HCT116 (cell line): ENCODE results near the gene GEMIN5. TPM values are rescaled to one million over a fixed set of nuclear protein-coding genes. Genes with fewer than 3 reads are reported as not detected.

Experiments
- ATAC-seq: fragments of 200-7000 bp; cut with Tn5 transposase; 2 replicates; pipeline ENCODE4 v1.9.1; 2020; ENCODE audit warnings: mild to moderate bottlenecking, moderate library complexity
- BruUV-seq: library from RNA; stranded (reverse); fragments of 400-500 nt; replicated peaks from 2 replicates; lab custom pipeline; 2021; lab: Mats Ljungman, UMichigan
- CTCF ChIA-PET: fragments of 300-600 bp; sonication (Branson Sonifier 250); formaldehyde crosslinking; loops from one replicate; lab custom pipeline; 2021; ENCODE audit warnings: antibody characterized with exemption; lab: Charles Lee
- POLR2A ChIA-PET: fragments of 300-600, 350-600 bp; sonication (Branson Sonifier 250); formaldehyde crosslinking; loops from one replicate; lab custom pipeline; 2021; ENCODE audit warnings: antibody characterized with exemption; lab: Charles Lee
- RAD21 ChIA-PET, 2 experiments: fragments of 300-600 bp; sonication (Branson Sonifier 250); formaldehyde crosslinking; loops; one replicate each; lab custom pipeline; 2023; ENCODE audit warnings: low total read pairs in 2 of 2; ENCODE audit not compliant: uncharacterized antibody in 2 of 2, unreplicated experiment in 2 of 2, low non-redundant PET in 1 of 2; lab: Charles Lee
- DNase-seq: peaks from one replicate; pipeline ENCODE4 v3.0.0-alpha.2; 2010; ENCODE audit warnings: low read depth, low spot score
- H2AFZ ChIP-seq: fragments of 200-600 bp; shearing (Covaris generic), sonication (generic); 2 replicates; pipeline ENCODE4 v1.6.1; 2017; ENCODE audit warnings: low read depth, mixed run types, mixed read lengths, antibody characterized with exemption, low read length; ENCODE audit not compliant: poor library complexity, severe bottlenecking
- H3K27ac ChIP-seq: 2 replicates; pipeline ENCODE4 v1.5.1; 2012; ENCODE audit warnings: low read depth, low read length
- H3K27me3 ChIP-seq: fragments of 200-600 bp; sonication (generic); 2 replicates; pipeline ENCODE4 v1.6.1; 2016; ENCODE audit warnings: mixed run types, low read length, mixed read lengths; ENCODE audit not compliant: insufficient read depth
- H3K36me3 ChIP-seq, 2 experiments: fragments of 200-500 bp in 1 of 2; fragments of 200-600 bp in 1 of 2; sonication (Bioruptor generic) in 1 of 2; sonication (generic) in 1 of 2; 2 replicates each; pipeline versions ENCODE4 v1.5.1 to v1.6.1; 2014 to 2016; ENCODE audit warnings: low read length in 2 of 2, inconsistent platforms in 1 of 2, mixed read lengths in 1 of 2, mixed run types in 1 of 2; ENCODE audit not compliant: insufficient read depth in 2 of 2, control insufficient read depth in 1 of 2
- H3K4me1 ChIP-seq, 2 experiments: fragments of 200-600 bp in 1 of 2; sonication (generic) in 1 of 2; 2 replicates each; pipeline versions ENCODE4 v1.5.1 to v1.6.1; 2012 to 2017; ENCODE audit warnings: low read length in 2 of 2, inconsistent platforms in 1 of 2, mild to moderate bottlenecking in 1 of 2, mixed read lengths in 1 of 2, mixed run types in 1 of 2, moderate library complexity in 1 of 2; ENCODE audit not compliant: insufficient read depth in 2 of 2, control insufficient read depth in 1 of 2
- H3K4me2 ChIP-seq: fragments of 200-600 bp; sonication (generic); 2 replicates; pipeline ENCODE4 v1.6.1; 2017; ENCODE audit warnings: mixed run types, low read length, mixed read lengths
- H3K4me3 ChIP-seq, 2 experiments: fragments of 200-600 bp in 1 of 2; sonication (generic) in 1 of 2; replicated peaks in 1 of 2; 2 replicates each; pipeline ENCODE4 v1.5.1; 2011 to 2016; ENCODE audit warnings: low read length in 2 of 2, control low read depth in 1 of 2, low read depth in 1 of 2, mild to moderate bottlenecking in 1 of 2, mixed read lengths in 1 of 2, mixed run types in 1 of 2
- H3K79me2 ChIP-seq: fragments of 200-600 bp; sonication (generic); 2 replicates; pipeline ENCODE4 v1.6.1; 2017; ENCODE audit warnings: mild to moderate bottlenecking, mixed run types, low read length, moderate library complexity, mixed read lengths; ENCODE audit not compliant: insufficient read depth
- H3K9ac ChIP-seq: fragments of 200-600 bp; sonication (generic); 2 replicates; pipeline ENCODE4 v1.6.1; 2016; ENCODE audit warnings: low read length, mixed read lengths
- H3K9me2 ChIP-seq: fragments of 200-600 bp; sonication (generic), shearing (Covaris generic); 2 replicates; pipeline ENCODE4 v1.6.1; 2017; ENCODE audit warnings: mixed run types, mild to moderate bottlenecking, moderate library complexity; ENCODE audit not compliant: insufficient read depth
- H3K9me3 ChIP-seq, 2 experiments: fragments of 200-500 bp in 1 of 2; fragments of 200-600 bp in 1 of 2; sonication (Bioruptor generic) in 1 of 2; sonication (generic) in 1 of 2; 2 replicates each; pipeline ENCODE4 v1.6.1; 2014 to 2017; ENCODE audit warnings: low read length in 2 of 2, mixed read lengths in 2 of 2, inconsistent platforms in 1 of 2, low read depth in 1 of 2, mild to moderate bottlenecking in 1 of 2, mixed run types in 1 of 2, moderate library complexity in 1 of 2; ENCODE audit not compliant: control insufficient read depth in 1 of 2, insufficient read depth in 1 of 2
- H4K20me1 ChIP-seq: fragments of 200-600 bp; sonication (generic), shearing (Covaris generic); 2 replicates; pipeline ENCODE4 v1.6.1; 2017; ENCODE audit warnings: mixed run types, mild to moderate bottlenecking, moderate library complexity; ENCODE audit not compliant: insufficient read depth
- ATF3 ChIP-seq: IDR thresholded peaks from 2 replicates; pipeline ENCODE4 v1.6.1; 2012
- CEBPB ChIP-seq: IDR thresholded peaks from 2 replicates; pipeline ENCODE4 v1.6.1; 2012; ENCODE audit warnings: low read depth
- CTCF ChIP-seq, 3 experiments: fragments of 200-600 bp in 1 of 3; sonication (generic) in 1 of 3; IDR thresholded peaks in 2 of 3; conservative IDR thresholded peaks in 1 of 3; 2 replicates each; pipeline ENCODE4 v1.5.1; 2012 to 2017; ENCODE audit warnings: low read depth in 2 of 3, low read length in 2 of 3, antibody characterized with exemption in 1 of 3, borderline replicate concordance in 1 of 3, control low read depth in 1 of 3, mild to moderate bottlenecking in 1 of 3, mixed read lengths in 1 of 3, mixed run types in 1 of 3, moderate library complexity in 1 of 3; ENCODE audit not compliant: insufficient read depth in 1 of 3
- EGR1 ChIP-seq: IDR thresholded peaks from 2 replicates; pipeline ENCODE4 v1.6.1; 2012; ENCODE audit warnings: low read depth
- ELF1 ChIP-seq: IDR thresholded peaks from 2 replicates; pipeline ENCODE4 v1.6.1; 2012; ENCODE audit warnings: low read depth, borderline replicate concordance
- FOSL1 ChIP-seq: IDR thresholded peaks from 2 replicates; pipeline ENCODE4 v1.6.1; 2012; ENCODE audit warnings: low read depth
- MAX ChIP-seq: IDR thresholded peaks from 2 replicates; pipeline ENCODE4 v1.6.1; 2012
- POLR2A ChIP-seq: IDR thresholded peaks from 2 replicates; pipeline ENCODE4 v1.7.0; 2011; ENCODE audit warnings: borderline replicate concordance; ENCODE audit not compliant: insufficient read depth, insufficient read length; ENCODE audit errors: extremely low read depth
- SIN3A ChIP-seq: IDR thresholded peaks from 2 replicates; pipeline ENCODE4 v1.6.1; 2012; ENCODE audit warnings: low read depth
- TCF7L2 ChIP-seq: IDR thresholded peaks from 2 replicates; pipeline ENCODE4 v1.7.0; 2011; ENCODE audit warnings: borderline replicate concordance, inconsistent platforms; ENCODE audit not compliant: insufficient read depth, insufficient read length; ENCODE audit errors: extremely low read depth
- ZBTB33 ChIP-seq: IDR thresholded peaks from 2 replicates; pipeline ENCODE4 v1.6.1; 2011; ENCODE audit warnings: mild to moderate bottlenecking, low read length, moderate library complexity; ENCODE audit not compliant: insufficient replicate concordance; ENCODE audit errors: extremely low read depth
- ZNF274 ChIP-seq: fragments of 200-500 bp; sonication (Bioruptor generic); IDR thresholded peaks from 2 replicates; pipeline ENCODE4 v1.6.1; 2014; ENCODE audit warnings: mild to moderate bottlenecking, low read depth, low read length, inconsistent platforms
- intact Hi-C: fragments of 100-400 bp; cut with micrococcal nuclease; formaldehyde crosslinking; loops from 2 replicates; pipeline ENCODE4 v1.10.0; 2022
- total RNA-seq: library from RNA; stranded (reverse); gene quantifications from one replicate; pipeline ENCODE4 v1.2.1, GENCODE V29; 2021; ENCODE audit not compliant: unreplicated experiment

Gene GEMIN5
- total RNA-seq, 1 experiment from 2014 or later, result 35.9 TPM

- H2AFZ ChIP-seq, result no peak overlapping the region
- ChIA-PET POLR2A (no interaction called here), CTCF (no interaction called here), RAD21 (no interaction called here)
- DNase-seq, result no peak
- H3K9me2 ChIP-seq, result no peaks in the 10 kb centered on the region
- H4K20me1 ChIP-seq, result no peaks in the 10 kb centered on the region
- no peak overlapping the region for H3K4me3 ChIP-seq
- H3K4me1 ChIP-seq, result peaks cover 0 to 4% of the 10 kb centered on the region in 2 experiments; a peak in 2 of 4 replicates
- H3K79me2 ChIP-seq, result no peaks in the 10 kb centered on the region
- no peaks in the 10 kb centered on the region for H3K9me3 ChIP-seq
- H3K27ac ChIP-seq, result no peak overlapping the region
- no peak overlapping the region for H3K9ac ChIP-seq
- no peak for TF ChIP-seq CEBPB
- no peak for TF ChIP-seq TCF7L2
- no peak for TF ChIP-seq SIN3A
- no peak for TF ChIP-seq EGR1
- no peak for TF ChIP-seq ZNF274
- no peak for TF ChIP-seq FOSL1
- TF ChIP-seq POLR2A, result no peak
- no peak for TF ChIP-seq ELF1
- TF ChIP-seq CTCF (IDR thresholded peaks at IDR 0.05 in 2 of 3, conservative IDR thresholded peaks at IDR 0.05 in 1 of 3; ENCODE audit: borderline replicate concordance in 1 of 3, insufficient read depth in 1 of 3, low read depth in 2 of 3, low read length in 2 of 3), result no peak
- TF ChIP-seq ATF3, result no peak
- no peak for TF ChIP-seq ZBTB33
- no peak for TF ChIP-seq MAX
- TF ChIP-seq, all 23 proteins: peak for 0
- ATAC-seq, result no peak
- intact Hi-C loops, result loop anchor here (10.0 kb wide), 1 partner anchor 167 kb away; no protein-coding TSS in a partner anchor
- Histone ChIP-seq H3K27me3 (no peaks in the 10 kb centered on the region), H3K36me3 (no peaks in the 10 kb centered on the region), H3K4me2 (no peak overlapping the region)
- no TSS peak for BruUV-seq
Observed at GRCh38 chr5:154851351-154851750, 86.7 kb downstream of the GEMIN5 start.
